Measurements from ENCODE around the gene CPED1. TPM values are rescaled to one million over a fixed set of nuclear protein-coding genes. Genes with fewer than 3 reads are reported as not detected.

The CPED1 gene
- total RNA-seq, 4 donors from 2014 or later: 7.4 to 19.6 (median 11.4) TPM

- no peaks in the 10 kb centered on the region for H3K27me3 ChIP-seq
- no peak for DNase-seq
- intact Hi-C loops (cut with DNase I): no loop called here
- no peak overlapping the region for H3K27ac ChIP-seq
- peaks cover 18 to 21% of the 10 kb centered on the region in 2 donors for H3K36me3 ChIP-seq
- 94 to 97% methylated on average over 8 of the region's 8 CpGs for WGBS, 2 donors
- no peak overlapping the region for H3K4me3 ChIP-seq (replicated peaks in 1 of 3)
- TF ChIP-seq CTCF (IDR thresholded peaks at IDR 0.05) (no peak), POLR2A (IDR thresholded peaks at IDR 0.05) (no peak)
- peaks cover 0 to 11% of the 10 kb centered on the region in 2 donors for H3K4me1 ChIP-seq
- no peaks in the 10 kb centered on the region for H3K9me3 ChIP-seq
These were observed 28.5 kb upstream of the CPED1 start for GRCh38 chr7:120959929-120960484.

- Histone ChIP-seq H3K27ac (no peak overlapping the region), H3K4me3 (replicated peaks in 1 of 3) (no peak overlapping the region), H3K27me3 (no peaks in the 10 kb centered on the region), H3K4me1 (peaks cover 0 to 11% of the 10 kb centered on the region in 2 donors), H3K9me3 (no peaks in the 10 kb centered on the region), H3K36me3 (peaks cover 15 to 16% of the 10 kb centered on the region in 2 donors)
- TF ChIP-seq POLR2A (IDR thresholded peaks at IDR 0.05) (no peak), CTCF (IDR thresholded peaks at IDR 0.05) (no peak)
- no peak for DNase-seq
- WGBS, 2 donors: 82 to 84% methylated on average over 1 of the region's 1 CpG
- intact Hi-C loops (cut with DNase I): no loop called here
These were observed 27.8 kb upstream of the CPED1 start for GRCh38 chr7:120960714-120961113.

GRCh38 chr7:120961638-120962173 lies 26.8 kb upstream of the CPED1 start:
- Histone ChIP-seq H3K36me3 (peaks cover 5 to 8% of the 10 kb centered on the region in 2 donors), H3K4me3 (replicated peaks in 1 of 3) (no peak overlapping the region), H3K27me3 (no peaks in the 10 kb centered on the region), H3K4me1 (peaks cover 0 to 11% of the 10 kb centered on the region in 2 donors), H3K9me3 (no peaks in the 10 kb centered on the region), H3K27ac (no peak overlapping the region)
- 75 to 92% methylated on average over 1 of the region's 1 CpG for WGBS, 2 donors
- DNase-seq: no peak
- intact Hi-C loops (cut with DNase I): no loop called here
- no peak for TF ChIP-seq CTCF (IDR thresholded peaks at IDR 0.05)
- no peak for TF ChIP-seq POLR2A (IDR thresholded peaks at IDR 0.05)

- Histone ChIP-seq H3K9me3 (no peaks in the 10 kb centered on the region), H3K27me3 (no peaks in the 10 kb centered on the region), H3K4me1 (peaks cover 0 to 11% of the 10 kb centered on the region in 2 donors), H3K27ac (no peak overlapping the region), H3K36me3 (peaks cover 18 to 28% of the 10 kb centered on the region in 2 donors), H3K4me3 (replicated peaks in 1 of 3) (no peak overlapping the region)
- DNase-seq: no peak
- TF ChIP-seq CTCF (IDR thresholded peaks at IDR 0.05): no peak
- no peak for TF ChIP-seq POLR2A (IDR thresholded peaks at IDR 0.05)
- 92 to 96% methylated on average over 1 of the region's 1 CpG for WGBS, 2 donors
- intact Hi-C loops (cut with DNase I): no loop called here
These were observed 24.4 kb upstream of the CPED1 start for GRCh38 chr7:120964088-120964487.

- Histone ChIP-seq H3K4me1 (peaks cover 0 to 1% of the 10 kb centered on the region in 2 donors), H3K4me3 (replicated peaks in 1 of 3) (no peak overlapping the region), H3K27ac (no peak overlapping the region), H3K27me3 (no peaks in the 10 kb centered on the region), H3K9me3 (no peaks in the 10 kb centered on the region), H3K36me3 (peaks cover 34 to 44% of the 10 kb centered on the region in 2 donors)
- DNase-seq: no peak
- TF ChIP-seq CTCF (IDR thresholded peaks at IDR 0.05) (no peak), POLR2A (IDR thresholded peaks at IDR 0.05) (no peak)
- intact Hi-C loops (cut with DNase I): no loop called here
These were observed 21.6 kb upstream of the CPED1 start for GRCh38 chr7:120966961-120967360.
